ENCODE data around the gene UBR2. TPM values are rescaled to one million over a fixed set of nuclear protein-coding genes. Genes with fewer than 3 reads are reported as not detected.
A peak's percentile ranks its signal among the peaks of the same experiment; 100 is the strongest.
"Not testable (repeated sequence)": the region's sequence is repeated elsewhere in the genome, so short reads cannot be mapped to it uniquely, and the experiment has no call there.

Gene UBR2
- total RNA-seq, 1 experiment from 2014 or later = 7.5 TPM

- peak; percentile 74 for DNase-seq (ENCODE audit: low spot score)
These were observed 162.8 kb downstream of the UBR2 start for GRCh38 chr6:42726485-42727086.

- no peak for DNase-seq (ENCODE audit: low spot score)
These were observed 163.3 kb downstream of the UBR2 start for GRCh38 chr6:42727087-42727611.

- no peak for DNase-seq (ENCODE audit: low spot score)
These were observed 163.8 kb downstream of the UBR2 start for GRCh38 chr6:42727627-42728026.

GRCh38 chr6:42729731-42730130, 165.9 kb downstream of the UBR2 start:
- peak; percentile 6 for DNase-seq (ENCODE audit: low spot score)

- DNase-seq (ENCODE audit: low spot score) = not testable (repeated sequence)
These were observed 170.1 kb downstream of the UBR2 start for GRCh38 chr6:42733867-42734481.

- no peak for DNase-seq (ENCODE audit: low spot score)
These were observed 172.1 kb downstream of the UBR2 start for GRCh38 chr6:42735976-42736375.

GRCh38 chr6:42740725-42741124, 176.9 kb downstream of the UBR2 start:
- DNase-seq (ENCODE audit: low spot score) = no peak

- DNase-seq (ENCODE audit: low spot score) = no peak
These were observed 178.5 kb downstream of the UBR2 start for GRCh38 chr6:42742116-42742894.

Small RNAs within 50 kb of the gene (small RNA-seq; reads per million reads assigned to genes)
- gene RNU6-890P = not detected

Other genes starting within 250 kb of the UBR2 start
- 4.2 and 6.8 TPM in 2 replicates for gene TRERF1, start 112.1 kb upstream of the UBR2 start, total RNA-seq (2014; rRNA removed; shearing (Covaris generic))
- not detected in 2 replicates for gene PRPH2, start 158.6 kb downstream of the UBR2 start, total RNA-seq (2014; rRNA removed; shearing (Covaris generic))
- gene TBCC, start 182.1 kb downstream of the UBR2 start, total RNA-seq (2014; rRNA removed; shearing (Covaris generic)) = 34.5 and 38.7 TPM in 2 replicates
- gene BICRAL, start 218.0 kb downstream of the UBR2 start, total RNA-seq (2014; rRNA removed; shearing (Covaris generic)) = 3.6 and 3.9 TPM in 2 replicates

All from HT-29 (cell line).